Upper lobe of left lung (tissue), 6 donors: ENCODE results near the gene L1CAM. TPM values are rescaled to one million over a fixed set of nuclear protein-coding genes. Genes with fewer than 3 reads are reported as not detected.

Experiments used
- ATAC-seq, 2 donors: fragments of 200-7000 bp; cut with Tn5 transposase; one replicate each; pipeline ENCODE4 v1.9.1; 2022; ENCODE audit warnings: mild to moderate bottlenecking in 2 of 2, moderate library complexity in 2 of 2; ENCODE audit not compliant: low FRiP score in 2 of 2
- DNase-seq, 2 donors: peaks; one replicate each; pipeline ENCODE4 v3.0.0-alpha.2; 2019 to 2020
- H3K27ac ChIP-seq, 4 donors: fragments of 200-600 bp; sonication (generic); one replicate each; pipeline ENCODE4 v1.5.1; 2016 to 2019
- H3K27me3 ChIP-seq, 4 donors: fragments of 200-600 bp; sonication (generic); one replicate each; pipeline ENCODE4 v1.5.1; 2017 to 2019
- H3K36me3 ChIP-seq, 4 donors: fragments of 200-600 bp; sonication (generic); one replicate each; pipeline ENCODE4 v1.5.1; 2016 to 2019
- H3K4me1 ChIP-seq, 4 donors: fragments of 200-600 bp; sonication (generic); one replicate each; pipeline ENCODE4 v1.5.1; 2018 to 2019
- H3K4me3 ChIP-seq, 4 donors: fragments of 200-600 bp; sonication (generic); one replicate each; pipeline ENCODE4 v1.5.1; 2017 to 2019; ENCODE audit warnings: mild to moderate bottlenecking in 2 of 4, moderate library complexity in 1 of 4
- H3K9me3 ChIP-seq, 4 donors: fragments of 200-600 bp; sonication (generic); one replicate each; pipeline ENCODE4 v1.5.1; 2018 to 2019
- EP300 ChIP-seq, 4 donors: sonication (generic); formaldehyde crosslinking; IDR thresholded peaks; one replicate each; pipeline ENCODE4 v1.5.1; 2017; ENCODE audit warnings: antibody characterized with exemption in 4 of 4, control low read depth in 2 of 4
- POLR2A ChIP-seq, 4 donors: fragments of 450-650 bp; IDR thresholded peaks; one replicate each; pipeline ENCODE4 v1.5.1; 2016 to 2017; ENCODE audit warnings: antibody characterized with exemption in 4 of 4, mild to moderate bottlenecking in 2 of 4
- POLR2AphosphoS5 ChIP-seq, 2 donors: sonication (generic); formaldehyde crosslinking; IDR thresholded peaks; one replicate each; pipeline ENCODE4 v1.5.1; 2017; ENCODE audit warnings: antibody characterized with exemption in 2 of 2
- WGBS, 2 donors: methylation state at CpG; one replicate each; pipeline ENCODE4 v1.1.5; 2017 to 2018; 5-methylcytosine and 5-hydroxymethylcytosine counted together
- total RNA-seq, 6 donors: library from RNA; depleted of rRNA in 4 of 6; stranded (reverse); fragments of >200 nt in 4 of 6; gene quantifications; one replicate each; pipeline versions ENCODE4 v1.1.0 to v1.2.1, GENCODE V29; 2016 to 2021
- TF ChIP-seq, protein P1 (sequence below), 6 experiments: fragments of 450-650 bp in 4 of 6; fragments of 200-600 bp in 2 of 6; sonication (generic) in 2 of 6; IDR thresholded peaks; one replicate each; pipeline ENCODE4 v1.5.1; 2016 to 2019; ENCODE audit warnings: antibody characterized with exemption in 6 of 6
- donor health status: DM: no; HTN: no; CAD: no; lungs with moderate emphysema.
- donor health status: DM: no; HTN: yes; CAD: no; lungs with severe emphysema.

L1CAM gene
- total RNA-seq, 6 donors from 2014 or later = 0.52 to 10.0 (median 1.1) TPM; not detected in 1

DNA sequence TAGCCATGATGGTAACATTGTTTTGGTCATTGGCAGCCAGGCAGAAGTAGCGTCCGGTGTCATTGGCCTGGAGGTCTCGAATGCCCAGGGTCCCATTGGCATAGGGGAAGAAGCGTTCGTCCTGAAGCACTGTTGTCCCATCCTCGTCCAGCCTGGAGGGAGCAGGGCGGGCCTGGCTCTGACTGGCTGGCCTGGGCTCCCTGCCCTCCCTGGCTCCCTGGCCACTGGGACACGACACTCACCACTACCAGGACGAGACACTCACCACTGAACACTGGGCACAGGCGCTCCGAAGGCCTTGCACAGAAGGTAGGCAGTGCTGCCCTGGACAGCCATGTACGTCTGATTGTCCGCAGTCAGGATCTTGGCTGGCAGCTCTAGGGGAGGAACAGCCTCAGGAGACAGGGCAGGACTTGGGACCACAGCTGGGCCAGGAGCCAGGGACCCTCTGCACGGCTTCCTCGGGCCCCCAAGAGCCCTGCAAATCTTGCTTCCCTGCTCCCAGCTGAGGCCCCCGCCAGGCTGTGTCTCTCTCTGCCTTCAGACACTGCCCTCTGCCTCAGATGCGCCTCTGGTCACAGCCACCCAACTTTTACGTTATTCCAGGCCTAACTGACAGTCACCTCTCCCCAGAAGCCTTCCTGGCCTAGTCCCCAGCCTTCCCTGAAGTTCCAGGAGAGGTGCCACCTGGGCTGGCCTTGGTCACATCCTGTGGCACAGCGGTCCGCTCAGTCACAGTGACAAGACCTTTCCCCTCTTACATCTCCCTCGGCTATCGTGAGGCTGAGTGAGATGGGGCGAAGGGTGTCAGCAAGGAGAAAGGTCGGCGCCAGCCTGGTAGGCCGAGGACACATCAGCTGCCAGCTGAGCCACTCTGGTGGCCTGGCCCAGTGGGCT, 17.1 kb downstream of the L1CAM start:
- Histone ChIP-seq H3K27me3 (peaks cover 0 to 13% (median 0%) of the 10 kb centered on the region in 4 donors), H3K36me3 (no peaks in the 10 kb centered on the region), H3K27ac (no peak overlapping the region), H3K4me3 (no peak overlapping the region), H3K4me1 (no peaks in the 10 kb centered on the region), H3K9me3 (no peaks in the 10 kb centered on the region)
- TF ChIP-seq POLR2AphosphoS5 (IDR thresholded peaks at IDR 0.05) = no peak
- TF ChIP-seq POLR2A (IDR thresholded peaks at IDR 0.05) = no peak
- no peak for TF ChIP-seq EP300 (IDR thresholded peaks at IDR 0.05)
- TF ChIP-seq, protein P1, sequence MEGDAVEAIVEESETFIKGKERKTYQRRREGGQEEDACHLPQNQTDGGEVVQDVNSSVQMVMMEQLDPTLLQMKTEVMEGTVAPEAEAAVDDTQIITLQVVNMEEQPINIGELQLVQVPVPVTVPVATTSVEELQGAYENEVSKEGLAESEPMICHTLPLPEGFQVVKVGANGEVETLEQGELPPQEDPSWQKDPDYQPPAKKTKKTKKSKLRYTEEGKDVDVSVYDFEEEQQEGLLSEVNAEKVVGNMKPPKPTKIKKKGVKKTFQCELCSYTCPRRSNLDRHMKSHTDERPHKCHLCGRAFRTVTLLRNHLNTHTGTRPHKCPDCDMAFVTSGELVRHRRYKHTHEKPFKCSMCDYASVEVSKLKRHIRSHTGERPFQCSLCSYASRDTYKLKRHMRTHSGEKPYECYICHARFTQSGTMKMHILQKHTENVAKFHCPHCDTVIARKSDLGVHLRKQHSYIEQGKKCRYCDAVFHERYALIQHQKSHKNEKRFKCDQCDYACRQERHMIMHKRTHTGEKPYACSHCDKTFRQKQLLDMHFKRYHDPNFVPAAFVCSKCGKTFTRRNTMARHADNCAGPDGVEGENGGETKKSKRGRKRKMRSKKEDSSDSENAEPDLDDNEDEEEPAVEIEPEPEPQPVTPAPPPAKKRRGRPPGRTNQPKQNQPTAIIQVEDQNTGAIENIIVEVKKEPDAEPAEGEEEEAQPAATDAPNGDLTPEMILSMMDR (IDR thresholded peaks at IDR 0.05) = no peak
- no peak for ATAC-seq
- DNase-seq = no peak
- 89 to 95% methylated on average over 3 to 25 of the region's 26 CpGs for WGBS, 2 donors

DNA sequence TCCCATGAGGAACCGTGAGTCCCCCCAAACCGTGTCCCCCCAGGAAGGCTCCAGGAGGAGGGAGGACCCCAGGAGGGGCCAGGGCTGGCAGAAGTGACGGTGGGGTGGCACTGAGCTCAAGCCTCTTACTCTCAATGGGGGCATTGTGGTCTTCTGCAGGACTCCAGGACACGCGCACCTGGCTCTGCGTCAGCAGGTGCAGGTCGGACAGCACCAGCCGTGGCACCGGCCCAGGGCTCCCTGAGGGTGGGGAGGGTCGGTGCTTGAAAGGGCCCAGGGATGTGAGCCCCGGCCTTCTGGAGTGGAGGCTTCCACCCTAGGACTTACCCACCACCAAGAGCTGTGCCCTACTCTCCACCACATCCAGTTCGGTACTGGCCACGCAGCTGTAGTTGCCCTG, 18.3 kb downstream of the L1CAM start:
- Histone ChIP-seq H3K4me1 (no peaks in the 10 kb centered on the region), H3K4me3 (no peak overlapping the region), H3K27ac (no peak overlapping the region), H3K36me3 (no peaks in the 10 kb centered on the region), H3K9me3 (no peaks in the 10 kb centered on the region), H3K27me3 (peaks cover 0 to 13% (median 0%) of the 10 kb centered on the region in 4 donors)
- TF ChIP-seq, protein P1 (IDR thresholded peaks at IDR 0.05) = no peak
- no peak for TF ChIP-seq POLR2AphosphoS5 (IDR thresholded peaks at IDR 0.05)
- WGBS, 2 donors = 83% methylated on average over 13 of the region's 13 CpGs; no CpG with 5 or more reads in 1 of the 2 donors
- ATAC-seq (no peak), DNase-seq (no peak)

DNA sequence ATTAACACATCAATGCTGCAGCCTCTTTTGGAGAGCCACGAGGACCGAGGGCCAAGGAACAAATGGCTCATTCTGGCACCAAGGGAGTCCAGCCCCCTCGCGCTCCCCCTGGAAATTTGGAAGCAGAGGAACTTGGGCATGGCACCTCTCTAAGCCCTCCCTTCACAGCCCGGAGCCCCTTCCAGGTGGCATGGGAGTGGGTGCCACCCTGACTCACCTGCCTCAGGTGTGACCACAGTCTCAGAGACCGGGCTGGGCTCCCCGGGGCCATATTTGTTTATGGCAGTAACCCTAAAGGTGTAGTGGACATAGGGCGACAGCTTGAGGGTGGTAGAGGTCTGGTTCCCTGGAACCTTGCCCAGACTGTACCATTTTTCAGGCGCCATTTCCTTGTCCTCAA, 18.8 kb downstream of the L1CAM start:
- TF ChIP-seq POLR2AphosphoS5 (IDR thresholded peaks at IDR 0.05) = no peak
- TF ChIP-seq, protein P1 (IDR thresholded peaks at IDR 0.05) = no peak
- no peak for TF ChIP-seq POLR2A (IDR thresholded peaks at IDR 0.05)
- TF ChIP-seq EP300 (IDR thresholded peaks at IDR 0.05) = no peak
- H3K4me3 ChIP-seq = no peak overlapping the region
- H3K4me1 ChIP-seq = no peaks in the 10 kb centered on the region
- ATAC-seq (no peak), DNase-seq (no peak)
- H3K9me3 ChIP-seq = no peaks in the 10 kb centered on the region
- H3K27ac ChIP-seq = no peak overlapping the region
- no peaks in the 10 kb centered on the region for H3K36me3 ChIP-seq
- H3K27me3 ChIP-seq = peaks cover 0 to 13% (median 0%) of the 10 kb centered on the region in 4 donors
- 77 to 85% methylated on average over 6 to 9 of the region's 9 CpGs for WGBS, 2 donors

DNA sequence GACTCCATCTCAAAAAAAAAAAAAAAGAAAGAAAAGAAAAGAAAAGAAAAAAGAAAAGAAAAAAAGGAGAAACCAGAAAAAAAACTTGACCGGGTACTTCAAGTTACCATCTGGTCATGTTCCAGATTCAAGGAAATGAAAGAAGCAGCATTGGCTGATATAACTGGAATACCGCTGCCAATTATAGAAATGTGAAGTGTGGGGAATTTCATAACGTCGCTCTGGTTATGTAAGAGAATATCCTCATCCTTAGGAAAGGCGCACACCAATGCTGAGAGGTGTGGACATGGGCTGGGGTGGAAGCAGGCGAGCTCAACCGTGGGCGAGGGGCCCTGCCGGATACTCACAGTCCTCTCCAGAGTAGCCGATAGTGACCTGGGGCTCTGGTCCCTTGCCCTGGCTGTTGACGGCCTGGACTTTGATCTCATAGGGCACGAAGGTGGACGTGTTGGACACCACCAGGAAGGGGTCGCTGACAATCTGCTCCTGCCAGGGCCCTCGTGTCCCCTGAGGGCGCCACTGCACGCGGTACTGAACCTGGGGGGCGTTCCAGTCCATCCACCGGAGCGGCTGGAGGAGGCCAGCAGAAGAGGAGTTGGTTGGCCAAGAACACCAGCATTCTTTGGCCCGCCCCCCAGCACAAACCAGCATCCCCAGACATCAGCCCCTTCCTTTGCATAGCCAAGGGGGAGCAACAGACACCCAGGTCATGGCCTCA, 19.5 kb downstream of the L1CAM start:
- H3K4me1 ChIP-seq = no peaks in the 10 kb centered on the region
- no peaks in the 10 kb centered on the region for H3K9me3 ChIP-seq
- TF ChIP-seq, protein P1 (IDR thresholded peaks at IDR 0.05) = no peak
- no peak for TF ChIP-seq POLR2A (IDR thresholded peaks at IDR 0.05)
- no peak for TF ChIP-seq POLR2AphosphoS5 (IDR thresholded peaks at IDR 0.05)
- TF ChIP-seq EP300 (IDR thresholded peaks at IDR 0.05) = no peak
- DNase-seq = no peak
- H3K27me3 ChIP-seq = peaks cover 0 to 11% (median 0%) of the 10 kb centered on the region in 4 donors
- no peaks in the 10 kb centered on the region for H3K36me3 ChIP-seq
- no peak overlapping the region for H3K4me3 ChIP-seq
- 72 to 77% methylated on average over 8 to 16 of the region's 22 CpGs for WGBS, 2 donors
- ATAC-seq = no peak
- no peak overlapping the region for H3K27ac ChIP-seq
